Activated gamma-delta T cell treated with Interleukin-2 at 50 U/mL for 16 hours (primary cell): ENCODE results near the gene KCNH8.
"Not testable (repeated sequence)": the region's sequence is repeated elsewhere in the genome, so short reads cannot be mapped to it uniquely, and the experiment has no call there.

Source experiments
- DNase-seq: peaks from one replicate; pipeline ENCODE4 v3.0.0-alpha.2; 2020

Gene KCNH8

DNA sequence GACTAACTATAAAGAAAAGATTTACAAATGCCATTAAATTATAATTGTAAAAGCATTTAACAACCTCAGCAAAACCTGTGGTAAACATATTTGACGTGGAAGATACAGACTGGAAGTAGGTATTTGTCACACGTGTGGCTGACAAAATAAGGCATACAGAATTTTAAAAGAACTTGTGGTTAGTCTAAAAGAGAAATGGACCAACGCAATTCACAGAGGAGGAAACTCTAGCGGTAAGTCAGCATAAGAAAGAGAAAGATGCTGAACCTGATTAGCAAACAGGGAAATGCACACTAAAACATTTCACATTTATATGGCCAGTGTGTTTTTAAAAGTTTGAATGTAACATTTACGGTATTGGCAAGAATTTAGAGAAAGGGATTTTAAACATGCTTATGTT, 35.3 kb downstream of the KCNH8 start:
- DNase-seq = no peak

- no peak for DNase-seq
These were observed 41.8 kb downstream of the KCNH8 start for GRCh38 chr3:19190126-19190525.

DNA sequence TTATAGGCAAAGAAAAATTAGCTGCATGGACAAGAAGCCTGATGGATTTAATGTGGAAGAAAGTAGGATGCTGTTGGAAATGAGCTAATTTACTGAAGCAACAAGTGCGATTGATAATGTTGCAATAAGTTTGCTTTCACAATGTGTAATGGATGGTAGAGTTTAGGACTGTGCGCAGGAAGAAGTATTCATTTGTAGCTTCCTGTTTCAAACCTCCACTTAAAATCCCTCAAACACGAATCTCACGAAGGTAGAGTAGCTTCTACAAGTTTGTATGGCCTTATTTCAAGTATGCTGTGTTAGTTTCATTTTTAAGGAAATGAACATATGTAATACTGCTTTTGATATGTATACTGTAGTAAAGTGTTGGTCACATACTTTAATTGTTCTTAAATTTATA, 42.3 kb downstream of the KCNH8 start:
- no peak for DNase-seq

- no peak for DNase-seq
These were observed 50.8 kb downstream of the KCNH8 start for GRCh38 chr3:19199131-19199530.

- no peak for DNase-seq
These were observed 54.0 kb downstream of the KCNH8 start for GRCh38 chr3:19202303-19202702.

DNA sequence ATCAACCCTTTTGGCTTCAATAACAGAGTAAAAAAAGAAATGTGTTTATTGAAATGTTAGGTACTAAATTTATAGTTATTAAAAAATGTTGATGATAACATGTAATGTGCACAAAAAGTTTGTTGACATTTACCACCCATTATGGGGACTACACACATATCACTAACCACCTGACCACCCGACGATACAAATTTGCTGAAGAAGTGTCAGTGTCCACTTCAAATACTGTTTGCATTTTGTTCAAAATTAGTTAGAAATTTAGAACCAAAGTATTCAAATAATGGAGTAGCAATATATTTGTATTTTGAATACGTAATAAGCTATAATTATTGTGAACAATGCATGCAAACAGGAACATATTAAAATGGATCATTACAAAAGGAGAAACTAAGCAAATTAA, 54.4 kb downstream of the KCNH8 start:
- no peak for DNase-seq

DNA sequence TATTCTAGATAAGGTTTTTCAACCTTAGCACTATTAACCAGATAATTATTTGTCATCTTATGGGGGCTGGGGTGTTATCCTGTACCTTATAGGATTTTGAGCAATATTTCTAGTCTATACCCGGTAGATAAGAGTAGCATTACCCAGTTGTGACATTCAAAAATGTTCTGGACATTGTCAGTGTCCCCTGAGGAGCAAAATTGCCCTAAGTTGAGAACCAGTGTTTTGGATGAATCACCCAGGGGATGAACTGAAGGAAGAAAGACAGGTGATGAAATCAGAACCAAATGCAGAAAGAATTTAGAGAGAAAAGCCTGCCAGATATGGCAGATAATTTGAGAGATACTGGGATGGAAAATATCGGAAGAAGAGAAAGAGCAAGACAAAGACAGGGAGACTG, 58.2 kb downstream of the KCNH8 start:
- DNase-seq = no peak

GRCh38 chr3:19213603-19214220, 65.4 kb downstream of the KCNH8 start:
- no peak for DNase-seq

DNA sequence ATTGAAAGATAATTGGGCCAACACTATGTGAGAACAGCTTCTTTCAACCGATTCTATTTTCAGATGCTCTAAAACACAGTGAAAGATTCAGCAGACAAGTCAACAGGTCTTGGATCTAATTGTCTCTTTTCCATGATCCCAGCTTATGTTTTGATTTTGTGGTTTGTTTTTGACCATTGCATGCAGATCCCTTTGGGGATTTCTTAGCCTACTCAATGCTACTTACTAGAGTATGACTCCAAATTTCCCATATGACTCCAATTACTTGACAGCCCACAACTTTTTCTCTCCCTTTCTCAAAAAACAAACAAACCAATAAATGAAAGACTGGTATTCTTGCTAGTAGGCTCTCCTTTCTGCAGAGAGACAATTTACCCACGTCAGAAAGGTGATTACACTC, 67.1 kb downstream of the KCNH8 start:
- no peak for DNase-seq

- no peak for DNase-seq
These were observed 68.5 kb downstream of the KCNH8 start for GRCh38 chr3:19216669-19217337.

GRCh38 chr3:19220311-19220710, 72.0 kb downstream of the KCNH8 start:
- DNase-seq = no peak

- DNase-seq = no peak
These were observed 72.8 kb downstream of the KCNH8 start for GRCh38 chr3:19221081-19221480.

- no peak for DNase-seq
These were observed 78.2 kb downstream of the KCNH8 start for GRCh38 chr3:19226479-19226878.

DNA sequence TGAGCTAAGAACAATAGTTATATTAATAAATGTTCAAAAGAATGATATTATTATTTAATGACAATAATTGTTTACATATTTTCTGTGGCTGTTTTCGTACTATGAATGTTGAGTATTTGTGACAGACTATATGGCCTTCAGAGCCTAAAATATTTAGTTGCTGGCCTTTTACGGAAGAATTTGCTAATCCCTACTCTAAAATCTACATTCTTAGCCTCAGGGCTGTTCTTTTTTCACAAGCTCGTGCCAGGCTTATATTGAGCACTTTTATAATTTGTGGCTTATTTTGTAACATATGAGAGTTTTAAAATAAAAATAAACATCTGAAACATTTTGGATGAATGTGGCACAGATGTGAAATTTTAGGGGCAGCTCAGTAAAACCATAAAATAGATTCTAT, 79.9 kb downstream of the KCNH8 start:
- no peak for DNase-seq

DNA sequence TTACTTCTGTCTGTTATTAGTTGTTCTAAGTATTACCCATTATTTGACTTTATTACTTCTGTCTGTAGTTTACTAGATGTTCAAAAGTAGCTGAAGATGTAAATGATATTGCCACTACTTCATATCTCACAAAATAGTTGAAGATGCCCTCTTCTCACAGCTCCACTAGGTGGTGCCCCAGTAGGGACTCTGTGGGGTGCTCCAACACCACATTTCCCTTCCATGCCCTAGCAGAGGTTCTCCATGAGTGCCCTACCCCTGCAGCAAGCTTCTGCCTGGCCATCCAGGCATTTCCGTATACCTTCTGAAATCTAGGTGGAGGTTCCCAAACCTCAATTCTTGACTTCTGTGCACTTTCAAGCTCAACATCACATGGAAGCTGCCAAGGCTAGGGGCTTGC, 80.8 kb downstream of the KCNH8 start:
- DNase-seq = no peak

DNA sequence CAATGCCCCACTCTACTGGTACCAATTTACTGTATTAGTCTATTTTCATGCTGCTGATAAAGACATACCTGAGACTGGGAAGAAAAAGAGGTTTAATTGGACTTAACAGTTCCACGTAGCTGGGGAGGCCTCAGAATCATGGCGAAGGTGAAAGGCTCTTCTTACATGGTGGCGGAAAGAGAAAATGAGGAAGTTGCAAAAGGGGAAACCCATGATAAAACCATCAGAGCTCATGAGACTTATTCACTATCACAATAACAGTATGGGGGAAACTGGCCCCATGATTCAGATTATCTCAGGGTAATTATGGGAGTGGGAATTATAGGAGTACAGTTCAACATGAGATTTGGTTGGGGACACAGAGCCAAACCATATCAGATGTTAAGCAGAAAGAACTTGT, 81.6 kb downstream of the KCNH8 start:
- DNase-seq = not testable (repeated sequence)

- no peak for DNase-seq
These were observed 83.6 kb downstream of the KCNH8 start for GRCh38 chr3:19231792-19232461.

DNA sequence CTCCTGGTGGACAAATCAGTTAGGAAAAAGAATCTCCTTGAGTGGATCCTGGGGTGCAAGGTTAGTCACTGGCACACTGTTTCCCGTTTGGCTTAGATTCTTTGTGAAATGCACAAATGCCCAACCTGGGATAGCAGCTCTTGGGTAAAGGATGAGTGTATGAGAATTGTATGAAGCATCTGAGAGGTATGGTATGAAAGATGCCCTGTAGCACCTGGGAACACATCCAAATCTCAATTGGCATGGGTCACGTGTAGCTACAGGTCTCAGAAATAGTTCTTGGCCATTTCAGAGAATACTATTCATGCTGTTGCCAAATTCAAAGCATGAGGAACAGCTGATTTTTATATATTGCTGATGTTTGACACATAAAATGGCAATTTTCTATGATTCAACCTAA, 84.3 kb downstream of the KCNH8 start:
- DNase-seq = no peak

DNA sequence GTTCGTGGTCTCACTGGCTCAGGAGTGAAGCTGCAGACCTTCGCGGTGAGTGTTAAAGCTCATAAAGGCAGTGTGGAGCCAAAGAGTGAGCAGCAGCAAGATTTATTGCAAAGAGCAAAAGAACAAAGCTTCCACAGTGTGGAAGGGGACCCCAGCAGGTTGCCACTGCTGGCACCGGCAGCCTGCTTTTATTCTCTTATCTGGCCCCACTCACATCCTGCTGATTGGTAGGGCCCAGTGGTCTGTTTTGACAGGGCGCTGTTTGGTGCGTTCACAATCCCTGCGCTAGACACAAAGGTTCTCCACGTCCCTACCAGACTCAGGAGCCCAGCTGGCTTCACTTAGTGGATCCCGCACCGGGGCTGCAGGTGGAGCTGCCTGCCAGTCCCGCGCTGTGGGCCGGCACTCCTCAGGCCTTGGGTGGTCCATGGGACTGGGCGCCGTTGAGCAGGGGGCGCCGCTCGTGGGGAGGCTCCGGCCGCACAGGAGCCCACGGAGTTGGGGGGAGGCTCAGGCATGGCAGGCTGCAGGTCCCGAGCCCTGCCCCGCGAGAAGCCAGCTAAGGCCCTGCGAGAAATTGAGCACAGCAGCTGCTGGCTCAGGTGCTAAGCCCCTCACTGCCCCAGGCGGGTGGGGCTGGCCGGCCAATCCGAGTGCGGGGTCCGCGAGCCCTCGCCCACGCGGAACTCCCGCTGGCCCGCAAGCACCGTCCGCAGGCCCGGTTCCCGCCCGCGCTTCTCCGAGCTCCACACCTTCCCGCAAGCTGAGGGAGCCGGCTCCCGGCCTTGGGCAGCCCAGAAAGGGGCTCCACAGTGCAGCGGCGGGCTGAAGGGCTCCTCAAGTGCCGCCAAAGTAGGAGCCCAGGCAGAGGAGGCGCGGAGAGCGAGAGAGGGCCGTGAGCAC, 85.8 kb downstream of the KCNH8 start:
- DNase-seq = not testable (repeated sequence)

- no peak for DNase-seq
These were observed 99.8 kb downstream of the KCNH8 start for GRCh38 chr3:19248143-19248542.

- no peak for DNase-seq
These were observed 100.5 kb downstream of the KCNH8 start for GRCh38 chr3:19248767-19249166.

DNA sequence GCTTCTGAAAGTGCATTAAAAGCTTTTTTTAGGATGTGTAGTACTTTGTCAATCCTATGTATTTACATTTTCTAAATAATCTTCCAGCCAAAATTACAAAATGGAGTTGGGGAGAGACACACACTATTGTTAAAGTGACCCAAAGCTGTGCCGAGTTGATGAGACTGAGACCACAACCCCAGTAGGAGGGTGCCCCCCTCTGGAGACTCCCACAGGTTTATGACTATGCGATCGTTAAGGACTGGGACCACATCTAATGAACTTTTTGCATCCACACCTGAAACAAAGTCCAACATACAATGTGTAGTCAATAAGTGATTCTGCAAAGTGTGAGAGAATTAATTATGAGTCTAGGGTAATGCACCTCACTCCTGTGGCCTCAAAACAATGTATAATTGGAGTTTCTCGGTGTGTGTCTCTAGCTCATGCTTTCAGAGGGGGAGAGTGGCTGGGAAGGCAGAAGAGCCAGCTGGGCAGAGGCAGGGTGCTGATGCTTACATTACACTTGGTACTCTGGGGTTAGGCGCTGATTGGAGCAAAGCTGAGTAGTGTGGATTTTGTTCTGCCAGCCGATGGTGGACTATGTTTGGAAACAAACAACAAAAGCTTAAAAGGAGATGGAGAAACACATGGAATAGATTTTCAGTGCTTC, 102.8 kb downstream of the KCNH8 start:
- DNase-seq = no peak

DNA sequence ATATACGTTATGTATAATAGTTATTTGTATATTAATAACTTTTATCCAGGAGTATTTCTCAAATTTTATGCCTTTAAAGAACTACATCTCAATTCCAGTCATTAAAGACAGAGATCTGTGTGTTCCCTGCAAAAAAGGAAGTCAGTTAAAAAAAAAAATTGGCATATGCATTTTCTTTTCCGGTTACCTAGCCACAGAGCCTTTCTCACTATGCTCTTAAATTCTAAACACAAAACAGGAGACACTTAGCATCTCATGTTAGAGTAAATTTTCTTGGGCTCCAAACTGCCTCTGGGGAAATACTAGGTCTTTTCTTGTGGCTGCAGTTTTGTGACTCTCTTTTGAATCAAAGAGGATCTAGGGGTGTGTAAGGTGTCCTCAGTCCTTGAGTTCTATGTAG, 105.9 kb downstream of the KCNH8 start:
- no peak for DNase-seq
